Thoracic aorta (tissue), 2 donors: ENCODE measurements around the gene B9D2. TPM values are rescaled to one million over a fixed set of nuclear protein-coding genes. Genes with fewer than 3 reads are reported as not detected.

ENCODE experiments used
- ATAC-seq: fragments of 150-250 bp; one replicate; pipeline ENCODE4 v1.8.0; 2017; ENCODE audit warnings: low read depth; ENCODE audit not compliant: insufficient number of reproducible peaks, low FRiP score
- DNase-seq: peaks from one replicate; pipeline ENCODE4 v3.0.0-alpha.2; 2020; ENCODE audit warnings: low spot score
- H3K27ac ChIP-seq, 2 donors: fragments of 200-600 bp; sonication (generic); 1 replicate in 1 of 2; 2 replicates in 1 of 2; pipeline ENCODE4 v1.5.1; 2016; ENCODE audit warnings: mild to moderate bottlenecking in 2 of 2, moderate library complexity in 2 of 2
- H3K27me3 ChIP-seq: fragments of 200-600 bp; sonication (generic); replicated peaks from 2 replicates; pipeline ENCODE4 v1.6.0; 2016; ENCODE audit warnings: mild to moderate bottlenecking; ENCODE audit not compliant: insufficient read depth
- H3K36me3 ChIP-seq: fragments of 200-600 bp; sonication (generic); one replicate; pipeline ENCODE4 v1.5.1; 2016
- H3K4me1 ChIP-seq, 2 donors: fragments of 200-600 bp; sonication (generic); 1 replicate in 1 of 2; 2 replicates in 1 of 2; pipeline versions ENCODE4 v1.5.1 to v1.6.0; 2016; ENCODE audit warnings: low read depth in 2 of 2, mild to moderate bottlenecking in 1 of 2; ENCODE audit not compliant: control insufficient read depth in 1 of 2
- H3K4me3 ChIP-seq: fragments of 200-600 bp; sonication (generic); 2 replicates; pipeline ENCODE4 v1.5.1; 2016; ENCODE audit warnings: mild to moderate bottlenecking
- H3K9me3 ChIP-seq: fragments of 200-600 bp; sonication (generic); 2 replicates; pipeline ENCODE4 v1.5.1; 2016
- CTCF ChIP-seq: fragments of 200-600 bp; sonication (generic); IDR thresholded peaks from one replicate; pipeline ENCODE4 v1.5.1; 2019; ENCODE audit warnings: antibody characterized with exemption
- total RNA-seq, 2 donors: library from RNA; depleted of rRNA; stranded (reverse); fragments of >200 nt; gene quantifications; one replicate each; pipeline versions ENCODE4 v1.1.0 to v1.2.3, GENCODE V29; 2016

The B9D2 gene
- total RNA-seq, 2 donors from 2014 or later: 1.2 to 4.0 TPM

GRCh38 chr19:41332000-41332399 is 31.9 kb downstream of the B9D2 start:
- H3K4me1 ChIP-seq: peaks cover 5 to 6% of the 10 kb centered on the region in 2 donors
- H3K9me3 ChIP-seq: no peaks in the 10 kb centered on the region
- no peak for DNase-seq
- H3K36me3 ChIP-seq: peaks cover 29% of the 10 kb centered on the region
- no peak for ATAC-seq
- no peak for TF ChIP-seq CTCF
- no peak overlapping the region for H3K4me3 ChIP-seq
- H3K27me3 ChIP-seq: no peaks in the 10 kb centered on the region
- H3K27ac ChIP-seq: no peak overlapping the region

- Histone ChIP-seq H3K27ac (no peak overlapping the region), H3K36me3 (peaks cover 29% of the 10 kb centered on the region), H3K4me1 (peaks cover 13 to 15% of the 10 kb centered on the region in 2 donors), H3K4me3 (no peak overlapping the region), H3K27me3 (no peaks in the 10 kb centered on the region), H3K9me3 (no peaks in the 10 kb centered on the region)
- DNase-seq: no peak
- TF ChIP-seq CTCF: no peak
- ATAC-seq: no peak
Measured at GRCh38 chr19:41330946-41331678, 32.8 kb downstream of the B9D2 start.

GRCh38 chr19:41330481-41330880 is 33.5 kb downstream of the B9D2 start:
- Histone ChIP-seq H3K36me3 (peaks cover 28% of the 10 kb centered on the region), H3K4me3 (no peak overlapping the region), H3K27me3 (no peaks in the 10 kb centered on the region), H3K27ac (no peak overlapping the region), H3K9me3 (no peaks in the 10 kb centered on the region), H3K4me1 (peaks cover 20 to 21% of the 10 kb centered on the region in 2 donors)
- DNase-seq: no peak
- no peak for ATAC-seq
- TF ChIP-seq CTCF: no peak

- TF ChIP-seq CTCF: no peak
- H3K27me3 ChIP-seq: no peaks in the 10 kb centered on the region
- ATAC-seq (no peak), DNase-seq (no peak)
- H3K27ac ChIP-seq: no peak overlapping the region
- H3K4me1 ChIP-seq: peaks cover 24 to 35% of the 10 kb centered on the region in 2 donors
- H3K36me3 ChIP-seq: peaks cover 18% of the 10 kb centered on the region
- H3K4me3 ChIP-seq: no peak overlapping the region
- no peaks in the 10 kb centered on the region for H3K9me3 ChIP-seq
Measured at GRCh38 chr19:41328842-41329225, 35.1 kb downstream of the B9D2 start.

GRCh38 chr19:41328157-41328841 is 35.6 kb downstream of the B9D2 start:
- Histone ChIP-seq H3K36me3 (peaks cover 18% of the 10 kb centered on the region), H3K27ac (peak overlapping the region; percentile 96 to 99), H3K4me3 (peak overlapping the region; percentile 46), H3K4me1 (peaks cover 30 to 40% of the 10 kb centered on the region in 2 donors), H3K9me3 (no peaks in the 10 kb centered on the region), H3K27me3 (no peaks in the 10 kb centered on the region)
- TF ChIP-seq CTCF: no peak
- DNase-seq: no peak
- no peak for ATAC-seq
